Stimulated activated CD8-positive, alpha-beta memory T cell treated with anti-CD3 and anti-CD28 coated beads, Interleukin-4, amount 100 ng/mL, for 48 hours (primary cell): Measurements from ENCODE around the gene NTNG1.
"Not testable (repeated sequence)": the region's sequence is repeated elsewhere in the genome, so short reads cannot be mapped to it uniquely, and the experiment has no call there.

Experiments used
- DNase-seq: peaks from one replicate; pipeline ENCODE4 v3.0.0-alpha.2; 2020

The NTNG1 gene

DNA sequence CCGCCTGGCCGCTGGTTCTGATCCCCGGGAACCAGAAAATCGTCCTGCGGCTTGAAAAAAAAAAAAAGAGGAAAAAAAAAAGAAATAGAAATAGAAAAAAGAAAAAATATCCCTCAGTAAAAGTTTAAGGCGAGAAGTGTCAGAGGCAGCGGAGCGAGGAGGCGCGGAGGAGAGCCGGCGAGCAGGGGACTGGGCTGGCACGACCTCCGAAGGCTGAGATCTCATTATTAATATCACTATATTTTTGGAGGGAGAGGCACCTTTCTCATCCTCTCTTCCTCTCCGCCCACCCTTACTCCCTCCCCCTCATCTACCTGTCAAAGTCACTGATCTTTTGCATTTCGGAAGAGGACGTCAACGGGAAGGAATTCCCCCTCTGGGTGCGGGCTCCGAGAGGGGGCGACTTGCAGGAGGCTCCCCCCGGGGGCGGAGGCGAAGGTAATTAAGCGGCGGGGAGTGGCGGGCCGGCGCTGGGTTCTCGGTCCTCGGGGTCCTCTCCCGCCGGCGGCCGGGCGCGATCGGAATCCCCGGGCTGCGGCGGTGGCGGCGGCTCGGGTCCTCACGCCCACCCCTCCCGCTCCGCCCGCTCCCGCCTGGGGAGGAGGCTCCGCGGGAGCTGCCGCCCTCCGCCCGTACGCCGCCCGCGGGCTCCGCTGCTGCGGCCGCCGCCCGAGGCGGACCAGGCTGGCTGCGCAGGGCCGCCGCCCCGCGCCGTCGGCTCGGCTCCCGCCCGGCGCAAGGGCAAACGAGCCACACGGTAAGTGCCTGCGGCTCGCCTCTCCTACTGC, at the start of gene NTNG1:
Gene NTNG1, plus strand, starts transcription at position 337 of the 788 bp plus-strand sequence.
- peak; percentile 23 for DNase-seq

DNA sequence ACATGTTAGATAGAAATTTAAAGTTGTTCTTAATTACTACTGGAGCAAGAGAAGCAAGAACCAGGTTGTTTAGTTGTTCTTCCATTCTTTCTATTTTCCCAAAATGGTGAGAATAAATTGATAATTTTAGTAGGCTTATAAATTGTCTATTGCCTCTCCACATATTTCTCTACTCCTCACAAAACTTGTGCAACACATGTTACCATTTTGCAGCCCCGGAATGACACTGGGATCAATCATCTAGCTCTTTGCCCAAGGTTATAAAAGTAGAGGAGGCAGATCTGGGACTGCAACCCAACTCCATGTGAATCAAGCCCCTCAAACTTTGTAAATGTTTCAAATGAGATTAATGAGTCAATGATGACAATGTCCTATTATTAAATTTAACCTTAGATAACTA, 49.4 kb upstream of the NTNG1 start:
- DNase-seq = no peak

DNA sequence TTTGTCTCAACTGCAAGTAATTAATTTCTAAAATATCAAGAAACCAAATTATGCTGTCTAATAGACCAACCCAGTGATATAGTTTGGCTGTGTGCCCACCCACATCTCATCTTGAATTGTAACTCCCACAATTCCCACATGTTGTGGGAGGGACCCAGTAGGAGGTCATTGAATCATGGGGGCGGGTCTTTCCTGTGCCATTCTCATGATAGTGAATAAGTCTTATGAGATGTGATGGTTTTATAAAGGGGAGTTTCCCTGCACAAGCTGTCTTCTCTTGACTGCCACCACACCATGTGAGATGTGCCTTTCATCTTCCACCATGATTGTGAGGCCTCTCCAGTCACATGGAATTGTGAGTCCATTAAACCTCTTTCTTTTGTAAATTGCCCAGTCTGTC, 47.4 kb upstream of the NTNG1 start:
- not testable (repeated sequence) for DNase-seq

DNA sequence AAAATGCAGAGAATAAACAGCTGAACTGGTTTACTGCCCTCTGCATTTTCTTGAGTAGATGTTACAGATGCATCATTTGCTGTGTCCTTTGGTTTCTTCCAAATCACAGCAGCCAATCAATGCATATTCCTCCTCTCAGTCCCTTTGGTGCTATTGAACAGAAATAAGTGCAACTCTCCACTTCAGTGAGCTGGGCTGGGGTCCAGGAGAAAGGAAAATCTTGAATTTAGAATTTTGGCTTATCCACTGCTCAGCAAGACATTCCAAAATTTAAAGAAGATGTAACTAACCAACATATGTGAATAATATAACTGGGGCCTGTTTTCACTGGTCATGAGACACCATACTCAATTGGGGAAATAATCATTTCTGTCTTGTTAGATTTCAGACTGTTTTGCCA, 45.2 kb upstream of the NTNG1 start:
- DNase-seq = no peak

DNA sequence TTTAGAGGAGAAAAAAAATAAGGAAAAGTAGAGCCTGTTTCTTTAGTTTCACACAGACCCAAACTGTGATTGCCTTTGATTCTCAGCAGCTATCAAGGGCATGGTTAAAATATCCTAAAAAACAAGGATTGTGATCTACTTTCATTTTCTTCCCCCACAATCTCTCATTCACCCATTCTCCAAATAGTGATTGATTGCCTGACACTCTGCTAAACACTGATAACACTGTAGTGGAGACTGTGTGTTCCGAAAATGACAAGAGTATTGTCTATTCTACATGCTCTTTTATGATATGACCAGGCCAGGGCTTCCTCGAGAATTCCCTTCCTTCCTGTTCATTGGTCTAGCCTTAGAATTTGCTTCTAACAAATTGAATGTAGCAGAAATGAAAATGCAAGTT, 44.1 kb upstream of the NTNG1 start:
- DNase-seq = no peak

DNA sequence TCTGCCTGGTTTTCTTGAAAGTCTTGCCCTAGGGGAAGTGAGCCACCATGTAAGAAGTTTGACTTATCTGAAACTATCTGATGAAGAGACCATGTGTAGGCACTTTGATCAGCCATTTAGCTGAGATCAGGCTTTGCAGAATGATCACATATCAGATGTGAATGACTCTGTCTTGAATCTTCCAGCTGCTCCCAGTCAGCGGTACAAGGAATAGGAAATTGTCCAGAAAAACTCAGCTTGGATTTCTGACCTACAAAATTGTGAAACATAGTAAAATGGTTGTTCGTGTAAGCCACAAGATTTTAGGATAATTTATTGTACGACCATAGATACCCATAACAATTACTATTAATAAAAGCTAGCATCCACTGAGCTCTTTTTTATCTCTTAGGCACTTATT, 41.9 kb upstream of the NTNG1 start:
- DNase-seq = no peak

DNA sequence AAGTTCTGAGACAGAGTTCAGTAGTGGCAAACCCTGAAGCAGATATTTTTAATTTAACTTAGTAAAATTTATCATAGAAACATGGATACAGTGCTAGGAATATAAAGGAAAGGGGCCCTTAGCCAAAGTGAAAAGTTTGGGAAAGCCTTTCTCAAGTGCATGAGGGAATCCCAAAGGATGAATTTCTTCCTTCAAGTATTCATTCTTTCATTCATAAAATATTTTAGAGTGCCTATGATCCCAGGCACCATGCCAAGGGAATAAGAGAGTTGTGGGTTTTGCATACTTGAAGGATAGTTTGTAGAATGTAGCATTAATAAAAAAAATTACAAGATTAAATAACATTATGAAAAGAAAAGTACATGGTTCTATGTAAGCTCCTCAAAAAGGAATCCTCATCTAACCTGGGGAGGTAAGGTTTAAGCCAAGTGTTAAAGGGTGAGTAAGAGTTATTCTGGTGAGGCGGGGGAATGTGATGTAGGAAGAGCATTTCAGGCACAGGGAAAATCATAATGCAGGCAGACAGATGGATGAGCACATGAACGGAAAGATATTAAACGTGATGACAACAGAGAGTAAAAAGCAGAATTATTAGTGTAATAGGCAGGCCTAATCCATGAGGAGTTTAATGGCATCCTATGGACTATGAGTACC, 40.4 kb upstream of the NTNG1 start:
- DNase-seq = no peak

DNA sequence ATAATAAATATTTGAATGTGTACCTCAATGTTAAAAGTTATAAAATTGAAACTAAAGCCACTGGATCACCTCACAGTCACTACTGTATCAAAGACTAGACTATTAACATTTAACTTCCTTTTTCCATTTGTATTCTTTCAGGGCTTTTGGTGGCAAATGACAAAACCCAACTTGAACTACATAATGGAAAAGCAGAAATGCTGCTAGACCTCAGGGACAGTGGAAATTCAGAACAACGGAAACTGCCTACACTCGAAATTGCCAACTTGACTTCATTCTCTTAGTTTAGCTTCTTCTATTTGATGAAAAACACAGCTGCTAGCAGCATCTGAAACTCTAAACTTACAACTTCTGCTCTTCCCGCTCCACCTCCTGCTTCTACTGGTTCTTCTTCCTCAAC, 34.9 kb upstream of the NTNG1 start:
- no peak for DNase-seq

DNA sequence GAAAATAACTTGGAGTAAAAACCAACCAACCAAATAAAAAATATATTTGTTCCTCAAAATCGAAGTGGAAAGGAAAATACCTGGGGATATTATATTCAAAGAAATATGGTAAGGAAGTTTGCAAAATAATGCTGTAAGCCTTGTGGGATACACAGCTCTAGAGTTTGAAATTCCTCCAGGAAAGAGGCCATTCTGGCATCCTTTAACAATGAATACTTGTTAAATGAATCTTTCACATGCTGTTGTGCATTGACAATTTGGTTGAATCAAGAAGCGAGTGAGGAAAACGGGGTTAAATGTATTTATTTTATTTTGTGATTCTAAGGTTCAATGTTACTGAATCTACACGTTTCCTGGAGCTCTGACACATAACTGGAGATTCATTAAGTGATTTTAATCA, 30.5 kb upstream of the NTNG1 start:
- DNase-seq = no peak

DNA sequence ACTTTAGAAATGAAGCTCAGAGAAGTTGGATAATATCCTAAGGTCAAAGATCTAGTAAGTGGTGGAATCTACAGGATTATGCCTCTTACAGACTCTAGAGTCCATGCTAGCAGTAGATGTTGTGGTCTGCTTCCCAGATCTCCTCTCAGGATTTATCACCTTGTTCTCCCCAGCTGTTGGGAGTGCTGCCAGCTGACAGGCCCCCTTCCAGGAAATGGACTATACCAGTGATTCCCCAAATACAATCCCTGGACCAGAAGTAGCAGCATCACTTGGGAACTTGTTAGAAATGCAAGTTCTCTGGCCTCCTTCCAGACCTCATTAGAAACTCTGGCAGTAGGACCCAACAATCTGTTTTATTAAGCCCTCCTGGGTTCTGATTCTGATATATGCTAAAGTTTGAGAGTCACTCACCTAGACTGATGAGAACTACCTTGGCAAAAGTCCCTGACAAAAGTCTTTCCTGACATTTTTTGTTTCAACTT, 24.5 kb upstream of the NTNG1 start:
- no peak for DNase-seq

DNA sequence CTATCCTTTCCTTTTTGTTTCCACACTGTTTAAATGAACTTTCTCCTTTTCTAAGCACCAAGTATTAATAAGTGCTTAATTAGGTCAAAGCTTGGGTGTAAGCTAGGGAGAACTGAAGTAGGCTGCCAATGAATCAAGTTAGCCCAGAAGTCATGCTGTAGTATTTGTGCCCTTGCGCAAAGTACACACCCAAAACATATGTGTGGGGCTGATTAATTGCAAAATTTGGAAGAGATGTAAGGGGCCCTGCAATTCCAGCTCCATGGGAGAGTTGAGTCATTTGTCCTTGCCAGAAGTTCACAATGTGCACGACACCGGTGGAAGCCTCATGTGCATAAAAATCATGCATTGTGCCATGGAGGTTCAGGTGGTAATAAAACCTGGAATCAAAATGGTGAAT, 18.6 kb upstream of the NTNG1 start:
- no peak for DNase-seq

DNA sequence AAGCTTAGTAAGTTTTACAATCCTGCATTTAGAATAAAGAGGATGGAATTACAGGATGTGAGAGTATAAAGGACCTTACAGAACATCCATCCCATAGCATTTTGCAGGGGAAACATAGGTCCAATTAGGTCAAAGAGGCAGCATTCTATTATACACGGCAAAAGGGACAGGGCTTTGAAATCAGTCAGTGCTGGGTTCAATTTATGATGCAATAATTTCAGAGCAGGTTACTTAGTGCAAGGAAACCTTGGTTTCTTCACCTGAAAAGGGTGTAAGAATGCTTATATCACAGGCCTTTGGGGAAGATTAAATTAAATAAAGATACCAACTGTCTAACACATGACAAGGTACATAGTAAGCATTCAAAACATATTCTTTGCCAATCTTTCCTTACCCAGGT, 17.1 kb upstream of the NTNG1 start:
- DNase-seq = no peak

DNA sequence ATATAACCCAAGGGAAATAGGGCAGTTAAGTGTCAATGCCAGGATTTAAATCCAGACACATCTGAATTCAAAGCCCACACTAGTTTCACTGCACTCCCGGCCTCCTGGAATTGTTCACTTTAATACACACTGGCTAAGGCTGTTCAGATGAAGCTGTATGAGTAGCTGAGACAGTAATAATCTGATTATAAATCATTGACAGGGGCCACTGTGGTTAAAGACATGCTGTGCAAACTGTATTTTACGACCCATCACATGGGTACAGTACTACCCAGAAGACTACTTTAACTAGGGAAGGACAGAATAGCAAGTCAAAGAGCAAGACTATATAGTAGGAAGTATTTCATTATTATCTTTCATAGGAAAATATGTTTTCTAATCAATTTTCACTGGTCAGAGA, 16.1 kb upstream of the NTNG1 start:
- no peak for DNase-seq

DNA sequence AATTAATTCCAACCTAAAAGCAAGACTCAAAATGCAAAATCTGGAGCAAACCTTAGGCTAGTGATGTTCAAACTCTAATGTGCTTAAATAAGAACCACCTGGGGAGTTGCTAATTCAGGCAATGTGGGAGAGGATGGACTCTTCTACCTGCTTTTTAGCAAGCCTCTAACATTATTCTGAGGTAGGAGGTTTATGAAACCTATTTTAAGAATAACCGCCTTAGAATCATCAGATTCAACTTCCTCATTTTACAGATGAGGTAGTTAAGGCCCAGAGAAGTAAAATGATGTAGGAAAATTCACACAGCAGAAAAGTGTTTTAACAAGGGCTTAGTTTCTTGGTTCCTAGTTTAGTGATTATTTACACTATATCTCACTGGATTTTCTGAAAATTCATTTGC, 8.6 kb upstream of the NTNG1 start:
- DNase-seq = no peak

DNA sequence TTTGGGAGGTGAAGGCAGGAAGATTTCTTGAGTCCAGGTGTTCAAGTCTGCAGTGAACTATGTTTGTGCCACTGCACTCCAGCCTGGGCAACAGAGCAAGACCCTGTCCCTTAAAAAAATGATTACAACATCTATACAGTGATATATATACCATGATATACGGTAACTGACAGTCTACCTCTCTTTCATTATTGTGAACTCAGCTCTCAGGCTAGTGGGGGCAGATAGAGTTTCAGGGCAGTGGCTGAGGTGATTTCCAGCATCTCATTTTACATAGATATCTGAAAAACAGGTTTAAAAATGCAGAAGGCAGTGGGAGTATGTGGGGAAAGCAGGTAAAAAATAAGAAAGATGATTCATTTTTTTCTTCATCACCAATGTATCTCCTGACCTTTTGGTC, 8.1 kb upstream of the NTNG1 start:
- DNase-seq = no peak

DNA sequence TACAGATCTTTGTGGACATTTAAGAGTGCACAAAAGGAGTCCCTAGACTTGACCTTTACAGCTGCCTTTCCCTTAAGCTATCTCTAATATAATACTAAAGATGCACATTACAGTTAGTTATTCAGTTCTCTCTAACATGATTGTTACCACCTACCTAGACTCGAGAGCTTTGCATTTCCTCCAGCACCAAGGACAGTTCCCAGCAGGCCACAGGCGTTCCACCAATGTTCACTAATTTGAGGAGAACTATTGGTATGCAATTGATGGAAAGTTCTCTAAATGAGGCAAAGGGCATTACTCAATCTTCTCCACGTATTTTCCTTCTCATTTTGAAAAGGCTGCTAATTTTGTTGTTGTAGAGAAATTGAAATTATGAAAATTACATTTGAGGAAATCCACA, 5.4 kb upstream of the NTNG1 start:
- DNase-seq = peak; percentile 36

DNA sequence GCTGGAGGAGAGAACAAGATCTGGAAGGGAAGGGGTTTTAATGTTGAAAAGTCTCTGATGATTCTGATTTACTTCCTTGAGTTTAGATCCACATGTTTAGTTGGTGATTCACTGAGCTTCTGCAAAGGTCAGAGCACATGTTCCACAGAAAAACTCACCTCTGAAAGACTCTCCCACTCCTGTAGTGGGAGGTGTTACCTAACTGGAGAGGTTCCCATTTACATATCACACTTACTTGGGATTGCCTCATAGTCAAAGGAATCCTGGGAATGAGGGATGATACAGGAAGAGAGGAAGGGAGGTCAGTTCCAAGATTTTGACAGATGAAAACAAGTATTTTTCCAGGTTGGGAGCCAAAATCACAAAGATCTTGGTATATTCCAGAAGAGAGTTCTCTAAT, 2.7 kb upstream of the NTNG1 start:
- DNase-seq = no peak

DNA sequence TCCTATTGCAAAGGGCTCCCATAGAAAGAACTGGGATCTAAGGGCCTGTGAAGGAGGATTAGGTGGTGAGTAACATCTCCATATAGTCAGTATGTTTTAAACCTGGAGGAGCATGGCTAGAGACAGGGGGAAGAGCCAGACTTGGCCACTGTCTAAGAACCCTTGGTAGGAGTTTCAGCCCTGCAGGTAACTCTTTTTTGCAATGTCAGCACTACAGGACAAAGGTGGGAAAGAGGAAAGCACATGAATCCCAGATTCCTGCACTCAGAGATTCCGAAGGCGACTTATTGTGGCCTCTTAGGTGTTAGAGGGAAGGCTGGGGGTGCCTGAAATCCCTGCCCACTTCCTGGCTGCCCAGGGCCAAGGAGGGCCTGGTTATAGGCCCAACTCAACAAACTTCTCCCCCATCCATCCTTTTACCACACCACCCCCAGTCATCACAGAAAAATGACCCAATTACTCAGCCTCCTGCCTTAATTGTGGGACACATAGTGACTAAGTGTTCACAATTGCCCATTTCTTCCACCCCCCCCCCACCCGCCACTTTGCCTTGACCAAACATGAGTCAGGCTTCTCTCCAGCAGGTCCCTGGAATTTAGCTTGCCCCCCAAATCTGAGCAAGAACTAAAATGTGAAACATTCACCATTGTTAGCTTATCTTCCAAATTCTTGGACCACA, 1.9 kb upstream of the NTNG1 start:
- DNase-seq = no peak

DNA sequence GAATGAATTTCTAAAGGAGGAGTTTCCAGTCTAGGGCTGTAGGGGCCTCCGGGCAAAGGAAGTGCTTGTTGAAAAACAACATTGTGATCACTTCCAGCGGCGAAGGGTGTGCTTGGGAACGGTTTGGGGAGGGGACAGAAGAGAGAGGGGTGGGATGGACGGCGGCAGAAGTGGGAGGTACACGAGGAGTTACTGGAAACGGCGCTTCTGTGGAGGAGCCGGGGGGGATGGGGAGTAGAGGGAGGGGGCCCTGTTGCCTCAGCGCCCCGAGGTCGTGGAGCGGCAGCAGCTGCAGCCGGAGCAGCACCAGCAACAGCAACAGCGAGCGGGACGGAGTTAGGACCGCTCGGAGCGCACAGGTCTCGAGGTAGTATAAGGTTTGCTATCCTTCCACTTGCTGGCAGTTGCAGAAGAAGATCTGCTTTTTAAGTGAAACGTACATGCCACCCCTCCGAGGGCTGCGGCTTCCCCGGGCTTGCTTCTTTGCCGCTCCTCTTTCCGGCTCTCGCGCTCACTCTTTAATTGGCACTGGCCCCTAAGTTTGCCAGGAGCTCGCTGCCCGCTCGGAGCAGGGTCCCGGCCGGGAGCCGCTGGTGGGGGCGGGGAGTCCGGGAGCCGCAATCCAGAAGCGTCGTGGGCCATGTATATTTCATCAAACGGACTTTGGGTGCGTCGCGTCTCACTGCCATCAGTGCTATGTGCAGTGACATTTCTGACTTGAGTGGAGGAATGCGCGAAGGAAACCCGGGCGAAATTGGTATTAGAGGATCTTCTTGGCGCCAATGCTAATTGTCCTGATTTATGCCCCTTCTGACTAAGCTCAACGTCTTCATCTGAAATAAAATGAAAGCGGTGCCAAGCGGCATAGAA, 771 bp upstream of the NTNG1 start:
- peak; percentile 30 for DNase-seq

DNA sequence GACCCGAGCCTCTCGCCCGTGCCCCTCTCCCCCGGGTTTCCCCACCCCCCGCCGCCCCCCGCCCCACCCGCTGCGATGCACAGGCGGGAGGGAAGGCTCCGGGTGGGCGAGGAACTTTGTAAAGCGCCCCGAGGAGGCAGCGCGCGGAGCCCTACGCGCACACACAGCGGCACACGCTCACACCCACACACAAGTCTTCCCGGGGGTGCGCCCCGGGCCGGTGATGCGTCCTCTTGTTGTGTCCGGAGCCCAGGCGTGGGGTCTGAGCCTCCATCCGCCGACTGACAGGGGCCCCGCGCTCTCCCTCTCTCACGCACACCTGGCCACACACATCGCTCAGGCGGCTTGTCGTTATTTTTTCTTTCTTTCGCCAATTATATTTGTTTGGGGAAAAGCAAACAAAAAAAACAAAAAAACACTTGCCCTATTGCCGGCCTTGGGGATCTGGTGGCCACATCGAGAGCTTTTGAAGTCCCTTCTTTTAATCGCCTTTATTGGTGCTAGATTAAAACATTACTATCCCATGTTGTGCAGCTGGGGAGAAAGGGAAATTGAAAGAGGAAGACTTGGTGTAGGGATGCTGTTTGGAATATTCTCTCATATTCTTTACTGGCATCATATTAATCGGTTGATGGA, 770 bp downstream of the NTNG1 start:
- DNase-seq = peak; percentile 25

DNA sequence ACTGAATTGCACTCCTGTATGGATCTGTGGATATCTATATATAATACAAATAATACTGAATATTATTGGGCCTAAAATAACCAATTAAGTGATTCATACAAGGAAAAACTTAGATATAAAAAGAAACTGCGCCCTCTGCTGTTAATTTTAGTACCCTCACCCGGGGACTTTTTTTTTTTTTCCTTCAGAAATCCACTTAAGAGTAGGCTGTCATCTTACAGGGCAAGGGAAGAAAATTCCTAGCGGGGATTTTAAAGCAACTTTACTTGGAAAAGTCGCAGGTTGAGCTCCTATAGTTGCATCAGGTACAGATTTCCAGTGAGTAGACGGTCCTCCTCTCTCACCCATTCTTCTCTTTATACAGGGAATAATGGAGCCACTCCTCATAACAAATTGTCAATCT, 1.3 kb downstream of the NTNG1 start:
- DNase-seq = no peak

DNA sequence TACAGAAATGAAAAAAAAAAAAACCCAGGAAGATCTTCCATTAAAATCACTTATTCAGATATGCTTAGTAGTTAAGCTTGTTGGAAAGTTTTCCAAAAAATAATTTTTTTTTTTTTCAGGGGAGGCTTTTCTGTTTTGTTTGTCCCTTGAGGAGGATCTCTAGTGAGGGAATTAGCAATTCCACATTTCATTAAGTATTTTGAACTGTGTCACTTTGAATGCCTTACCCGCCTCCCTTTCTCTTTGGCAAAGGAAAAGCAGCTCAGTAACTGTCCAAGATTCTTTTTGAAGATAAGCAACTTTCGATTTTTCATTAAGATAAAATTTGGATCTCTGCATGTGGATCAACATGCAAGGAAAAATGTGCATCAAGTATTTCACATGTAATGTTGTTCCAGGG, 1.8 kb downstream of the NTNG1 start:
- no peak for DNase-seq

DNA sequence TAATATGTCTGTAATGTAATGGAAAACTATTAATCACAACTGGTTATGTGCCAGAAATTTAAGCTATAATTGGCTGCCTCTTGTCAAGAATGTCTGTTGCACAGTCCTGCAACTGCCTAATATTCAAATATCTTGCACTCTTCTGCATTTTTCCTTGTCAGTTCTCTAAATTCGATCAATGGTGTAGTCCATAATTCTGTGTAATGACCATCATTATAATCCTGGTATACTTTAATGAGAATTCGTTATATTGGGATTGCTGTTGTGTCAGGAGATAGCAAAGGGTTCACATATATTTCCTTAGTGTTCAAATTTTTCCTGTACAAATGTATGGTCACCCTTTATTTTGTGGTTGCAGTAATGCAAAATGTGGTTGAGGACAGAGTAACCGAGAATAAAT, 4.8 kb downstream of the NTNG1 start:
- DNase-seq = no peak
